GM21515 (cell line): Measurements from ENCODE around the gene POFUT1.
"Not testable (repeated sequence)": the region's sequence is repeated elsewhere in the genome, so short reads cannot be mapped to it uniquely, and the experiment has no call there.

Experiments
- ATAC-seq: cut with Tn5 transposase; IDR thresholded peaks from one replicate; pipeline ENCODE4 v1.9.1; 2021; ENCODE audit not compliant: unreplicated experiment

POFUT1 gene

GRCh38 chr20:32188376-32189122 lies 19.1 kb upstream of the POFUT1 start:
- no peak for ATAC-seq

- ATAC-seq = no peak
Measured at GRCh38 chr20:32189123-32189410, 18.6 kb upstream of the POFUT1 start.

- ATAC-seq = no peak
Measured at GRCh38 chr20:32189691-32190615, 17.7 kb upstream of the POFUT1 start.

- no peak for ATAC-seq
Measured at GRCh38 chr20:32190616-32191415, 16.9 kb upstream of the POFUT1 start.

- ATAC-seq = no peak
Measured at GRCh38 chr20:32191422-32191821, 16.3 kb upstream of the POFUT1 start.

GRCh38 chr20:32191873-32192272 lies 15.8 kb upstream of the POFUT1 start:
- no peak for ATAC-seq

- no peak for ATAC-seq
Measured at GRCh38 chr20:32192698-32193097, 15.0 kb upstream of the POFUT1 start.

GRCh38 chr20:32193336-32193735 lies 14.3 kb upstream of the POFUT1 start:
- ATAC-seq = not testable (repeated sequence)

- ATAC-seq = no peak
Measured at GRCh38 chr20:32193996-32194395, 13.7 kb upstream of the POFUT1 start.

GRCh38 chr20:32195581-32195980 lies 12.1 kb upstream of the POFUT1 start:
- no peak for ATAC-seq

- not testable (repeated sequence) for ATAC-seq
Measured at GRCh38 chr20:32196613-32197012, 11.1 kb upstream of the POFUT1 start.

- ATAC-seq = not testable (repeated sequence)
Measured at GRCh38 chr20:32197136-32197535, 10.5 kb upstream of the POFUT1 start.

GRCh38 chr20:32199006-32199405 lies 8.7 kb upstream of the POFUT1 start:
- no peak for ATAC-seq

GRCh38 chr20:32201296-32201976 lies 6.2 kb upstream of the POFUT1 start:
- ATAC-seq = no peak

- ATAC-seq = no peak
Measured at GRCh38 chr20:32201977-32202363, 5.7 kb upstream of the POFUT1 start.

GRCh38 chr20:32203356-32204204 lies 4.1 kb upstream of the POFUT1 start:
- ATAC-seq = no peak

GRCh38 chr20:32204205-32205109 lies 3.2 kb upstream of the POFUT1 start:
- ATAC-seq = no peak

- no peak for ATAC-seq
Measured at GRCh38 chr20:32205110-32205842, 2.4 kb upstream of the POFUT1 start.
